LoVo (cell line): ENCODE data around the gene TPR.
"Not testable (repeated sequence)": the region's sequence is repeated elsewhere in the genome, so short reads cannot be mapped to it uniquely, and the experiment has no call there.

Experiments used
- DNase-seq: peaks from one replicate; pipeline ENCODE4 v3.0.0-alpha.2; 2016; ENCODE audit warnings: low spot score

Gene TPR

GRCh38 chr1:186375152-186375928 lies at the start of gene TPR, which contains the start of gene ODR4:
Gene TPR, minus strand, starts transcription at chr1:186375253. Its CDS starts 225 bp downstream, at chr1:186375028.
Gene ODR4, plus strand, starts transcription at chr1:186375838. Its CDS starts 3,948 bp downstream, at chr1:186379786.
- DNase-seq, result peak; percentile 98

- DNase-seq, result no peak
Measured at GRCh38 chr1:186424539-186424938, 49.5 kb upstream of the TPR start.

GRCh38 chr1:186421446-186421845 lies 46.4 kb upstream of the TPR start:
- DNase-seq, result no peak

GRCh38 chr1:186420923-186421322 lies 45.9 kb upstream of the TPR start:
- DNase-seq, result no peak

GRCh38 chr1:186420311-186420710 lies 45.3 kb upstream of the TPR start:
- no peak for DNase-seq

- DNase-seq, result no peak
Measured at GRCh38 chr1:186418503-186418902, 43.5 kb upstream of the TPR start.

GRCh38 chr1:186413319-186413718 lies 38.3 kb upstream of the TPR start:
- DNase-seq, result no peak

GRCh38 chr1:186409091-186409490 lies 34.0 kb upstream of the TPR start:
- no peak for DNase-seq

- peak; percentile 9 for DNase-seq
Measured at GRCh38 chr1:186404454-186405051, 29.5 kb upstream of the TPR start.

GRCh38 chr1:186403632-186404031 lies 28.6 kb upstream of the TPR start:
- DNase-seq, result no peak

- DNase-seq, result not testable (repeated sequence)
Measured at GRCh38 chr1:186401446-186401845, 26.4 kb upstream of the TPR start.

- DNase-seq, result not testable (repeated sequence)
Measured at GRCh38 chr1:186392711-186393110, 17.7 kb upstream of the TPR start.

- DNase-seq, result no peak
Measured at GRCh38 chr1:186391841-186392240, 16.8 kb upstream of the TPR start.

- DNase-seq, result no peak
Measured at GRCh38 chr1:186390925-186391324, 15.9 kb upstream of the TPR start.

GRCh38 chr1:186386725-186387383 lies 11.8 kb upstream of the TPR start:
- no peak for DNase-seq

GRCh38 chr1:186375929-186376319 lies 871 bp upstream of the TPR start:
- DNase-seq, result no peak

- DNase-seq, result peak; percentile 71
Measured at GRCh38 chr1:186374303-186375151, 526 bp downstream of the TPR start.

GRCh38 chr1:186347837-186348691 lies 27.0 kb downstream of the TPR start:
- DNase-seq, result not testable (repeated sequence)

GRCh38 chr1:186340772-186341171 lies 34.3 kb downstream of the TPR start:
- DNase-seq, result no peak

- no peak for DNase-seq
Measured at GRCh38 chr1:186337554-186337953, 37.5 kb downstream of the TPR start.

- no peak for DNase-seq
Measured at GRCh38 chr1:186330758-186331157, 44.3 kb downstream of the TPR start.
